KMS-11 (cell line): ENCODE measurements around the gene ZYX.

ENCODE experiments used
- H2AFZ ChIP-seq: fragments of 200-600 bp; sonication (generic); 2 replicates; pipeline ENCODE4 v1.6.1; 2016; ENCODE audit warnings: antibody characterized with exemption, mixed run types, low read depth
- H3K27ac ChIP-seq: fragments of 200-600 bp; sonication (generic); 2 replicates; pipeline ENCODE4 v1.6.1; 2016; ENCODE audit warnings: mild to moderate bottlenecking, mixed run types
- H3K27me3 ChIP-seq: fragments of 200-600 bp; sonication (generic); 2 replicates; pipeline ENCODE4 v1.6.1; 2017; ENCODE audit warnings: mild to moderate bottlenecking, low read depth, mixed run types, moderate library complexity; ENCODE audit not compliant: insufficient read depth
- H3K36me3 ChIP-seq: fragments of 200-600 bp; sonication (generic); 2 replicates; pipeline ENCODE4 v1.6.1; 2017; ENCODE audit warnings: mild to moderate bottlenecking, mixed run types; ENCODE audit not compliant: insufficient read depth
- H3K4me1 ChIP-seq: fragments of 200-600 bp; sonication (generic); 2 replicates; pipeline ENCODE4 v1.6.1; 2016; ENCODE audit warnings: mild to moderate bottlenecking, low read depth, mixed run types; ENCODE audit not compliant: poor library complexity, severe bottlenecking
- H3K4me2 ChIP-seq: fragments of 200-600 bp; sonication (generic); 2 replicates; pipeline ENCODE4 v1.7.0; 2016; ENCODE audit warnings: mild to moderate bottlenecking, mixed run types
- H3K4me3 ChIP-seq: fragments of 200-600 bp; sonication (generic); IDR thresholded peaks from 2 replicates; pipeline ENCODE4 v1.6.1; 2017; ENCODE audit warnings: low read depth, low read length, mixed read lengths; ENCODE audit not compliant: insufficient read depth
- H3K79me2 ChIP-seq: fragments of 200-600 bp; sonication (generic); 2 replicates; pipeline ENCODE4 v1.6.1; 2016; ENCODE audit warnings: low read depth, mixed run types; ENCODE audit not compliant: insufficient read depth
- H3K9ac ChIP-seq: fragments of 200-600 bp; sonication (generic); 2 replicates; pipeline ENCODE4 v1.6.1; 2016; ENCODE audit warnings: mild to moderate bottlenecking, mixed run types
- H4K20me1 ChIP-seq: fragments of 200-600 bp; sonication (generic); 2 replicates; pipeline ENCODE4 v1.6.1; 2016; ENCODE audit warnings: mild to moderate bottlenecking, mixed run types; ENCODE audit not compliant: insufficient read depth
- TF ChIP-seq, protein P1 (sequence below): fragments of 200-600 bp; sonication (generic); conservative IDR thresholded peaks from 2 replicates; pipeline ENCODE4 v1.6.1; 2017; ENCODE audit warnings: low read depth, mild to moderate bottlenecking, antibody characterized with exemption, low read length, moderate library complexity, mixed read lengths

The ZYX gene

DNA sequence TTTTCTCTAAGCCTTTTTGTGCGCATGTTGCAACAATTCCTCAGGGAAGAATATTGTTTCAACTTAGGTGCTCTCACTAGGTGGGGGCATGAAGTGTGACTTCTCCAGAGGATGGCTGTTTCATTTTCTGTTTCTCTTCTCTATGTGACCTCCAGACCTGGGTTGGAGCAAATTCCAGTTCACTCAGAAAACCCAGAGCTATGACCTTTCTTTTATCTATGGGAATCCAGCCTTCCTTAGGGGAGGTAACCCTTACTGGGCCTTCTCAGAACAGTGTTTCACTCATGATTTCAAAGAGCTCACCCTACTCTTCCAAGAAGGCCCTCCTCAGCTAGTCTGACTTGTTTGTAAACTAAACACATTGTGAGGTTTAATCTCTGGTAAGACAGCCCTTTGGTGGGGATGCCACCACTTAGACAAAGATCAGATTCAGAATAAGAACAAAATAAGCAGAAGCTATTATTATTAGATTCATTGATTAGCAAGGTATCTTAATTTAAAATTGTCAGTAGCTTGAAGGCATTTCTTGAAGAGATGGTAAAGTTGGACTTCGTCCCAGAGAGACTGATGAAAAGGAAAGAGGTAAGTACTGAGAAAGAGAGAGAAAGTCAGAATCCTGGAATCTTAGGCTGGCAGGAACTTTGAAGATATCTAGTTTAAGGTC is 45.5 kb downstream of the ZYX start:
- H3K9ac ChIP-seq: no peak overlapping the region
- TF ChIP-seq, protein P1, sequence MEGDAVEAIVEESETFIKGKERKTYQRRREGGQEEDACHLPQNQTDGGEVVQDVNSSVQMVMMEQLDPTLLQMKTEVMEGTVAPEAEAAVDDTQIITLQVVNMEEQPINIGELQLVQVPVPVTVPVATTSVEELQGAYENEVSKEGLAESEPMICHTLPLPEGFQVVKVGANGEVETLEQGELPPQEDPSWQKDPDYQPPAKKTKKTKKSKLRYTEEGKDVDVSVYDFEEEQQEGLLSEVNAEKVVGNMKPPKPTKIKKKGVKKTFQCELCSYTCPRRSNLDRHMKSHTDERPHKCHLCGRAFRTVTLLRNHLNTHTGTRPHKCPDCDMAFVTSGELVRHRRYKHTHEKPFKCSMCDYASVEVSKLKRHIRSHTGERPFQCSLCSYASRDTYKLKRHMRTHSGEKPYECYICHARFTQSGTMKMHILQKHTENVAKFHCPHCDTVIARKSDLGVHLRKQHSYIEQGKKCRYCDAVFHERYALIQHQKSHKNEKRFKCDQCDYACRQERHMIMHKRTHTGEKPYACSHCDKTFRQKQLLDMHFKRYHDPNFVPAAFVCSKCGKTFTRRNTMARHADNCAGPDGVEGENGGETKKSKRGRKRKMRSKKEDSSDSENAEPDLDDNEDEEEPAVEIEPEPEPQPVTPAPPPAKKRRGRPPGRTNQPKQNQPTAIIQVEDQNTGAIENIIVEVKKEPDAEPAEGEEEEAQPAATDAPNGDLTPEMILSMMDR: no peak
- H2AFZ ChIP-seq: no peak overlapping the region
- H3K27me3 ChIP-seq: no peaks in the 10 kb centered on the region
- no peaks in the 10 kb centered on the region for H3K79me2 ChIP-seq
- H3K27ac ChIP-seq: no peak overlapping the region
- no peaks in the 10 kb centered on the region for H4K20me1 ChIP-seq
- H3K4me2 ChIP-seq: no peak overlapping the region
- H3K4me3 ChIP-seq: no peak overlapping the region
- no peaks in the 10 kb centered on the region for H3K4me1 ChIP-seq
- H3K36me3 ChIP-seq: no peaks in the 10 kb centered on the region

DNA sequence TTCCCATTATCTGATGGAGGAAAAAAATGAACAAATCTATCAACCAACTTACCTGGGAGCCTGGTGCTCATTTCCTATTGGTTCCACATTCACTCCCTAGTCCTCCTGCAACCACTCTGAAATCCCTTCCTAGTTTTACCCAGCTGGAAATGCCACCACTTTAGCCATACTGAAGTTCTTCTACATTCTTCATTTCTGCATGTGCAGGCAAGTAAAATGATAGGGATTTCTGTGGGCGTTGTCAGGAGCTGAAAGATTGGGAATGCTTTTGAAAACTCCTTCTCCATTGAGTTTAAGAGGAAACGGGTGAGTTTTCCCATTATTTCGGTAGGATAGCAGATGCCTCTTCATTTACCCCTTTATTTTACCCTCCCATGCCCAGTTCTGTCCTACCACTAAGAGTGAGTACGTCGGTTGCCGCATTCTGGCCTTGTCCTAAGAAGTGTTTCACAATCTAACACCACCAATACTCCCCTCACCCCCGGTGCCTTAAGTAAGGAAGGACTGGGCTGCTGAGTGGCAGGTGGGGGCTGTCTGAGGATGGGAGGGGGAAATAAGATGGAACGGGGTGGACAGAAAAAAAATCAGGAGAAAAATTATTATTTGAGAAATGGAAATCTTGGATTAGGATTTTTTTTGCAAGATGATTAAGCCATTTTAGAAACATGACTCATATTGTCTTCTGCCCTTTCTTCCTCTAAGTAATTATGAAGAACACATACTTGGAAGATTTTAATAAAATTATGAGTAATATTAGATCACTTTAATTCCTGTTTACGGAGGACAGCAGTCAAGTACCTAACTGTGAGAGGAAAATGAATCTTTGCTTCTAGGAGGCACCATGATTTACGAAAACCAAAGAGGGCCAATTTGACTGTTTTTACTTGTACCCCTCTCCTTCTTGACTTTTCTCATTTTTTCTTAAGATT is 48.9 kb downstream of the ZYX start:
- H3K4me3 ChIP-seq: no peak overlapping the region
- no peaks in the 10 kb centered on the region for H4K20me1 ChIP-seq
- H3K27ac ChIP-seq: no peak overlapping the region
- TF ChIP-seq, protein P1: no peak
- no peaks in the 10 kb centered on the region for H3K4me1 ChIP-seq
- H3K9ac ChIP-seq: no peak overlapping the region
- H3K27me3 ChIP-seq: no peaks in the 10 kb centered on the region
- no peak overlapping the region for H2AFZ ChIP-seq
- no peak overlapping the region for H3K4me2 ChIP-seq
- H3K79me2 ChIP-seq: no peaks in the 10 kb centered on the region
- no peaks in the 10 kb centered on the region for H3K36me3 ChIP-seq

DNA sequence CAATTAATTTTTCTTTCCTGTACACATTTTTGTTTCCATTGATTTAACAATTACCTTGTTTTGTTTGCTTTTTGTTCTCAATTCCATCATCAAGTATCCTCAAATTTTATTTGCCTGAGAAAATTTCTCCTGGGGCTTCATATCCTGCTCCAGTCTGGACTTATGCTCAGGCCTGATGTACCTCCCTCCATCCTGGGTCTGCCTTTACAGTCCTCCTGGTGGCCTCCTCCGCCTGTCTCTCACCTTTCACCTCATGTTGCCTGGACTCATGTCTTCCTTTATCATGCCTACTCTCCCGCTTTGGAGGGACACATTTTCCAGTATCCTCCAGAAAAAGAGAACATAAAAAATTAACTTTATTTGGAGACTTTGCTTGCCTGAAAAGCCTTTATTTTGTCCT is 50.0 kb downstream of the ZYX start:
- H4K20me1 ChIP-seq: no peaks in the 10 kb centered on the region
- no peak overlapping the region for H3K4me2 ChIP-seq
- H3K27me3 ChIP-seq: no peaks in the 10 kb centered on the region
- no peaks in the 10 kb centered on the region for H3K4me1 ChIP-seq
- no peak overlapping the region for H3K4me3 ChIP-seq
- no peaks in the 10 kb centered on the region for H3K79me2 ChIP-seq
- TF ChIP-seq, protein P1: no peak
- H3K27ac ChIP-seq: no peak overlapping the region
- no peak overlapping the region for H3K9ac ChIP-seq
- H3K36me3 ChIP-seq: no peaks in the 10 kb centered on the region
- H2AFZ ChIP-seq: no peak overlapping the region

DNA sequence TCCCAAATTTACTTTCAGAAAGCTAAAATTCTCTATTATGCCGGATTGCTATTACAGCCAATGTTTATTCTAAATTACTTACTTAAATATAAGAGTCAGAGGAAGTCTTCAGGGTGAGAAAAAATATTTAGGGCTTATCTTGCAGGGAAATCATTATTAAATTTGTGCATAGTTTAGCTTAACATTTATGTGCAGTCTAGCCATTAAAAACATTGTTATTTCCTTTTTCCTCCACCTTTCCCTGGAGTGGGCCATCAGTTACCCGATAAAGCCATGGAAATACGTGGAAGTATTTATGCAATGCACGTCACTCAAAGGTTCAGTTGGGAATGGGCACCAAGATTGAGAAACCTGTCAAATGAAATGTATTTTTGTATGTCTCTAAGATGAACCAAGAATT is 52.6 kb downstream of the ZYX start:
- no peaks in the 10 kb centered on the region for H3K4me1 ChIP-seq
- H4K20me1 ChIP-seq: no peaks in the 10 kb centered on the region
- no peak overlapping the region for H3K4me2 ChIP-seq
- H3K79me2 ChIP-seq: no peaks in the 10 kb centered on the region
- no peaks in the 10 kb centered on the region for H3K27me3 ChIP-seq
- no peak overlapping the region for H3K27ac ChIP-seq
- no peak overlapping the region for H3K9ac ChIP-seq
- no peaks in the 10 kb centered on the region for H3K36me3 ChIP-seq
- no peak overlapping the region for H3K4me3 ChIP-seq
- TF ChIP-seq, protein P1: no peak
- H2AFZ ChIP-seq: no peak overlapping the region
